Spleen (tissue), 7 donors: ENCODE data around the gene ARL5A.

Source experiments
- POLR2A ChIP-seq, 3 donors: fragments of 450-650 bp; IDR thresholded peaks; one replicate each; pipeline ENCODE4 v1.5.1; 2017; ENCODE audit warnings: antibody characterized with exemption in 3 of 3, mild to moderate bottlenecking in 1 of 3
- POLR2AphosphoS5 ChIP-seq, 3 donors: sonication (generic); formaldehyde crosslinking; IDR thresholded peaks; one replicate each; pipeline ENCODE4 v1.5.1; 2017; ENCODE audit warnings: antibody characterized with exemption in 3 of 3
- TF ChIP-seq, protein P1 (sequence below), 11 experiments: fragments of 200-600 bp in 7 of 11; fragments of 450-650 bp in 4 of 11; sonication (generic) in 4 of 11; IDR thresholded peaks in 8 of 11; conservative IDR thresholded peaks in 3 of 11; 1 replicate in 7 of 11; 2 replicates in 4 of 11; pipeline versions ENCODE4 v1.4.0 to v1.8.0; 2016 to 2021; ENCODE audit warnings: antibody characterized with exemption in 11 of 11, inconsistent platforms in 4 of 11, mild to moderate bottlenecking in 1 of 11
- donor health status: DM: no; HTN: no; CAD: no; lungs with moderate emphysema.
- donor health status: DM: no; HTN: no; CAD: no.
- donor health status: DM: no; HTN: no; CAD: no.

DNA sequence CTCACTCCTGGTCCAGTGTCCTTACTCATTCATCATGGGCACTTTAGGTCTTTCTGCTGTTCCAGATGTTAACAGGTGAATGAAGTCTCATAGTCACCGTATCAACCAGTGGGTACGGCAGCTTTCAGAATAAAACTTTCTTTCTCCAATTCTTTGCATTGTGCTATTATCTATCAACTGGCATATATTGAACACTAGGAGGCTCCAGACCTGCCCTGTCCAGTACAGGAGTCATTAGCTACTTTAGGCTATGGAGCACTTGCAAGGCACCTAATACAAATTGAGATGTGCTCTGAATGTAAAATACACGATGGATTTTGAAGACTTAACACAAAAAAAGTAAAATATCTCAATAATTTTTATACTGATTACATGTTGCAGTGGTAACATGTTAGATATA is 50.7 kb downstream of the ARL5A start:
- no peak for TF ChIP-seq POLR2A (IDR thresholded peaks at IDR 0.05)
- TF ChIP-seq, protein P1, sequence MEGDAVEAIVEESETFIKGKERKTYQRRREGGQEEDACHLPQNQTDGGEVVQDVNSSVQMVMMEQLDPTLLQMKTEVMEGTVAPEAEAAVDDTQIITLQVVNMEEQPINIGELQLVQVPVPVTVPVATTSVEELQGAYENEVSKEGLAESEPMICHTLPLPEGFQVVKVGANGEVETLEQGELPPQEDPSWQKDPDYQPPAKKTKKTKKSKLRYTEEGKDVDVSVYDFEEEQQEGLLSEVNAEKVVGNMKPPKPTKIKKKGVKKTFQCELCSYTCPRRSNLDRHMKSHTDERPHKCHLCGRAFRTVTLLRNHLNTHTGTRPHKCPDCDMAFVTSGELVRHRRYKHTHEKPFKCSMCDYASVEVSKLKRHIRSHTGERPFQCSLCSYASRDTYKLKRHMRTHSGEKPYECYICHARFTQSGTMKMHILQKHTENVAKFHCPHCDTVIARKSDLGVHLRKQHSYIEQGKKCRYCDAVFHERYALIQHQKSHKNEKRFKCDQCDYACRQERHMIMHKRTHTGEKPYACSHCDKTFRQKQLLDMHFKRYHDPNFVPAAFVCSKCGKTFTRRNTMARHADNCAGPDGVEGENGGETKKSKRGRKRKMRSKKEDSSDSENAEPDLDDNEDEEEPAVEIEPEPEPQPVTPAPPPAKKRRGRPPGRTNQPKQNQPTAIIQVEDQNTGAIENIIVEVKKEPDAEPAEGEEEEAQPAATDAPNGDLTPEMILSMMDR (IDR thresholded peaks at IDR 0.05 in 8 of 11, conservative IDR thresholded peaks at IDR 0.05 in 3 of 11) = no peak
- no peak for TF ChIP-seq POLR2AphosphoS5 (IDR thresholded peaks at IDR 0.05)
